ENCODE results near the gene SLIT3. TPM values are rescaled to one million over a fixed set of nuclear protein-coding genes. Genes with fewer than 3 reads are reported as not detected.

The SLIT3 gene
- total RNA-seq, 2 experiments from 2014 or later: 0.15 TPM; not detected in 1

GRCh38 chr5:168792678-168793077, 508.3 kb downstream of the SLIT3 start:
- CTCF ChIA-PET: no interaction called here
- Mint-ChIP-seq H3K27me3 (no peaks in the 10 kb centered on the region), H3K4me3 (no peak overlapping the region), H3K36me3 (ENCODE audit: low read depth) (no peaks in the 10 kb centered on the region), H3K9me3 (no peaks in the 10 kb centered on the region), H3K27ac (no peak overlapping the region), H3K4me1 (peaks cover 30% of the 10 kb centered on the region)
- POLR2A ChIA-PET: no interaction called here
- no peak for DNase-seq

- H3K36me3 Mint-ChIP-seq (ENCODE audit: low read depth): no peaks in the 10 kb centered on the region
- no peak for DNase-seq
- no peak overlapping the region for H3K4me3 Mint-ChIP-seq
- POLR2A ChIA-PET: interaction anchor here (0.6 kb wide), 1 partner anchor 40 kb away, joined by 3 read pairs; no protein-coding TSS in a partner anchor
- H3K9me3 Mint-ChIP-seq: no peaks in the 10 kb centered on the region
- no peak overlapping the region for H3K27ac Mint-ChIP-seq
- CTCF ChIA-PET: interaction anchor here (1.0 kb wide), 1 partner anchor 51 kb away, joined by 4 read pairs; no protein-coding TSS in a partner anchor
- peaks cover 16% of the 10 kb centered on the region for H3K4me1 Mint-ChIP-seq
- no peaks in the 10 kb centered on the region for H3K27me3 Mint-ChIP-seq
Observed at GRCh38 chr5:168790671-168791250, 510.2 kb downstream of the SLIT3 start.

GRCh38 chr5:168790002-168790635, 510.8 kb downstream of the SLIT3 start:
- H3K4me1 Mint-ChIP-seq: peaks cover 16% of the 10 kb centered on the region
- no peak overlapping the region for H3K27ac Mint-ChIP-seq
- no peaks in the 10 kb centered on the region for H3K36me3 Mint-ChIP-seq (ENCODE audit: low read depth)
- H3K9me3 Mint-ChIP-seq: no peaks in the 10 kb centered on the region
- no peaks in the 10 kb centered on the region for H3K27me3 Mint-ChIP-seq
- ChIA-PET POLR2A (interaction anchor here (0.6 kb wide), 1 partner anchor 41 kb away, joined by 3 read pairs; no protein-coding TSS in a partner anchor), CTCF (interaction anchor here (0.6 to 1.0 kb wide), 2 partner anchors 34 to 52 kb away, joined by 3 to 4 read pairs; no protein-coding TSS in a partner anchor)
- no peak for DNase-seq
- H3K4me3 Mint-ChIP-seq: no peak overlapping the region

- Mint-ChIP-seq H3K27me3 (no peaks in the 10 kb centered on the region), H3K9me3 (no peaks in the 10 kb centered on the region), H3K27ac (no peak overlapping the region), H3K36me3 (ENCODE audit: low read depth) (no peaks in the 10 kb centered on the region), H3K4me1 (peaks cover 6% of the 10 kb centered on the region), H3K4me3 (no peak overlapping the region)
- no peak for DNase-seq
- ChIA-PET CTCF (no interaction called here), POLR2A (interaction anchor here (0.5 kb wide), 1 partner anchor 61 kb away, joined by 5 read pairs; no protein-coding TSS in a partner anchor)
Observed at GRCh38 chr5:168788786-168789185, 512.2 kb downstream of the SLIT3 start.

GRCh38 chr5:168788107-168788506, 512.8 kb downstream of the SLIT3 start:
- Mint-ChIP-seq H3K9me3 (no peaks in the 10 kb centered on the region), H3K4me3 (no peak overlapping the region), H3K4me1 (no peaks in the 10 kb centered on the region), H3K27ac (no peak overlapping the region), H3K27me3 (no peaks in the 10 kb centered on the region), H3K36me3 (ENCODE audit: low read depth) (no peaks in the 10 kb centered on the region)
- ChIA-PET POLR2A (no interaction called here), CTCF (interaction anchor here (0.5 kb wide), 1 partner anchor 335 kb away, joined by 3 read pairs; no protein-coding TSS in a partner anchor)
- DNase-seq: no peak

GRCh38 chr5:168786147-168786546, 514.8 kb downstream of the SLIT3 start:
- POLR2A ChIA-PET: interaction anchor here (0.6 kb wide), 1 partner anchor 8 kb away, joined by 3 read pairs; no protein-coding TSS in a partner anchor
- Mint-ChIP-seq H3K27me3 (no peaks in the 10 kb centered on the region), H3K36me3 (ENCODE audit: low read depth) (no peaks in the 10 kb centered on the region)

GRCh38 chr5:168784454-168784853, 516.5 kb downstream of the SLIT3 start:
- ChIA-PET POLR2A (no interaction called here), CTCF (interaction anchor here (0.7 kb wide), 1 partner anchor 9 kb away, joined by 3 read pairs; no protein-coding TSS in a partner anchor)
- no peaks in the 10 kb centered on the region for H3K9me3 Mint-ChIP-seq
- no peaks in the 10 kb centered on the region for H3K27me3 Mint-ChIP-seq
- no peak overlapping the region for H3K27ac Mint-ChIP-seq
- DNase-seq: no peak
- no peak overlapping the region for H3K4me3 Mint-ChIP-seq
- H3K4me1 Mint-ChIP-seq: no peaks in the 10 kb centered on the region
- H3K36me3 Mint-ChIP-seq (ENCODE audit: low read depth): no peaks in the 10 kb centered on the region

More at GRCh38 chr5:168786147-168786546, 514.8 kb downstream of the SLIT3 start:
- no peak overlapping the region for H3K4me3 Mint-ChIP-seq
- no peaks in the 10 kb centered on the region for H3K4me1 Mint-ChIP-seq
- H3K9me3 Mint-ChIP-seq: no peaks in the 10 kb centered on the region
- no peak for DNase-seq
- no peak overlapping the region for H3K27ac Mint-ChIP-seq
- CTCF ChIA-PET: interaction anchor here (1.6 kb wide), 1 partner anchor 11 kb away, joined by 4 read pairs; no protein-coding TSS in a partner anchor

- no peaks in the 10 kb centered on the region for H3K4me1 Mint-ChIP-seq
- H3K27me3 Mint-ChIP-seq: no peaks in the 10 kb centered on the region
- H3K27ac Mint-ChIP-seq: no peak overlapping the region
- H3K9me3 Mint-ChIP-seq: no peaks in the 10 kb centered on the region
- H3K4me3 Mint-ChIP-seq: no peak overlapping the region
- POLR2A ChIA-PET: no interaction called here
- DNase-seq: no peak
- CTCF ChIA-PET: interaction anchor here (1.0 to 1.4 kb wide), 2 partner anchors 20 to 21 kb away, joined by 3 to 4 read pairs; no protein-coding TSS in a partner anchor
- no peaks in the 10 kb centered on the region for H3K36me3 Mint-ChIP-seq (ENCODE audit: low read depth)
Observed at GRCh38 chr5:168781941-168782571, 518.9 kb downstream of the SLIT3 start.

GRCh38 chr5:168780888-168781287, 520.1 kb downstream of the SLIT3 start:
- H3K4me3 Mint-ChIP-seq: no peak overlapping the region
- no peaks in the 10 kb centered on the region for H3K27me3 Mint-ChIP-seq
- no peak for DNase-seq
- H3K9me3 Mint-ChIP-seq: no peaks in the 10 kb centered on the region
- H3K27ac Mint-ChIP-seq: no peak overlapping the region
- H3K36me3 Mint-ChIP-seq (ENCODE audit: low read depth): no peaks in the 10 kb centered on the region
- H3K4me1 Mint-ChIP-seq: no peaks in the 10 kb centered on the region
- ChIA-PET POLR2A (no interaction called here), CTCF (no interaction called here)

GRCh38 chr5:168779333-168779732, 521.6 kb downstream of the SLIT3 start:
- Mint-ChIP-seq H3K4me1 (no peaks in the 10 kb centered on the region), H3K27ac (no peak overlapping the region), H3K9me3 (no peaks in the 10 kb centered on the region), H3K36me3 (ENCODE audit: low read depth) (no peaks in the 10 kb centered on the region), H3K27me3 (no peaks in the 10 kb centered on the region), H3K4me3 (no peak overlapping the region)
- DNase-seq: no peak
- POLR2A ChIA-PET: no interaction called here
- CTCF ChIA-PET: no interaction called here

- no peaks in the 10 kb centered on the region for H3K27me3 Mint-ChIP-seq
- no peaks in the 10 kb centered on the region for H3K9me3 Mint-ChIP-seq
- no peak for DNase-seq
- H3K27ac Mint-ChIP-seq: no peak overlapping the region
- POLR2A ChIA-PET: no interaction called here
- no peak overlapping the region for H3K4me3 Mint-ChIP-seq
- no peaks in the 10 kb centered on the region for H3K36me3 Mint-ChIP-seq (ENCODE audit: low read depth)
- CTCF ChIA-PET: interaction anchor here (0.8 kb wide), 1 partner anchor 17 kb away, joined by 3 read pairs; no protein-coding TSS in a partner anchor
- H3K4me1 Mint-ChIP-seq: no peaks in the 10 kb centered on the region
Observed at GRCh38 chr5:168778536-168778935, 522.4 kb downstream of the SLIT3 start.

GRCh38 chr5:168777651-168778050, 523.3 kb downstream of the SLIT3 start:
- ChIA-PET POLR2A (no interaction called here), CTCF (no interaction called here)
- H3K27me3 Mint-ChIP-seq: no peaks in the 10 kb centered on the region
- H3K4me1 Mint-ChIP-seq: no peaks in the 10 kb centered on the region
- H3K36me3 Mint-ChIP-seq (ENCODE audit: low read depth): no peaks in the 10 kb centered on the region
- H3K4me3 Mint-ChIP-seq: no peak overlapping the region
- no peak for DNase-seq
- H3K9me3 Mint-ChIP-seq: no peaks in the 10 kb centered on the region
- no peak overlapping the region for H3K27ac Mint-ChIP-seq

GRCh38 chr5:168776070-168776469, 524.9 kb downstream of the SLIT3 start:
- CTCF ChIA-PET: no interaction called here
- no peak overlapping the region for H3K4me3 Mint-ChIP-seq
- no peak overlapping the region for H3K27ac Mint-ChIP-seq
- no peaks in the 10 kb centered on the region for H3K27me3 Mint-ChIP-seq
- no peaks in the 10 kb centered on the region for H3K36me3 Mint-ChIP-seq (ENCODE audit: low read depth)
- H3K4me1 Mint-ChIP-seq: no peaks in the 10 kb centered on the region
- POLR2A ChIA-PET: no interaction called here
- no peaks in the 10 kb centered on the region for H3K9me3 Mint-ChIP-seq
- no peak for DNase-seq
